ENCODE data around the gene GALNT16. TPM values are rescaled to one million over a fixed set of nuclear protein-coding genes. Genes with fewer than 3 reads are reported as not detected.
A peak's percentile ranks its signal among the peaks of the same experiment; 100 is the strongest.

The GALNT16 gene
- total RNA-seq, 1 experiment from 2014 or later, result 3.8 TPM

DNA sequence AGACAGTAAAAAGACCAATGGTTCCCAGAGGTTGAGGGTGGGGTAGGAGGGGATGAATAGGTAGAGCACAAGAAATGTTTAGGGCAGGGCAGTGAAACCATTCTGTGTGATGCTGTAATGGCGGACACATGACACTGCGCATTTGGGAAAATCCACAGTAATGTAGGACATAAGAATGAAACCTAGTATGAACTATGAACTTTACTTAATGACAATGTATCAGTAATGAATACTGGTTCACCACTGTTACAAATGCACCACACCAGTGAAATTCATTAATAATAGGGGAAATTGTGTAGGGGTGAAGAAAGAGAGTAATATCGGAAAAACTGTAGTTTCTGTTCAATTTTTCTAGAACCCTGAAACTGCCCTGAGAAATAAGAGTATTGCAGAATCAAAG is 132.5 kb downstream of the GALNT16 start:
- H3K4me1 Mint-ChIP-seq (ENCODE audit: low read depth, unreplicated experiment), result no peaks in the 10 kb centered on the region
- no TSS peak for BruUV-seq (replicated peaks)
- DNase-seq, result no peak
- no peaks in the 10 kb centered on the region for H3K9me3 Mint-ChIP-seq (ENCODE audit: unreplicated experiment)
- no peaks in the 10 kb centered on the region; the same call in 1 of the 2 replicates for H3K36me3 ChIP-seq (ENCODE audit: control insufficient read depth, insufficient read depth, low read length)
- H3K4me1 ChIP-seq, result peaks cover 3% of the 10 kb centered on the region; the same call in 1 of the 2 replicates
- no peaks in the 10 kb centered on the region for H3K27me3 Mint-ChIP-seq (ENCODE audit: insufficient read depth, unreplicated experiment)
- H3K27me3 ChIP-seq (replicated peaks; ENCODE audit: control insufficient read depth, insufficient read depth, low read length), result no peaks in the 10 kb centered on the region
- H3K36me3 Mint-ChIP-seq (ENCODE audit: insufficient read depth, unreplicated experiment), result peaks cover 97% of the 10 kb centered on the region
- H3K27ac Mint-ChIP-seq (ENCODE audit: unreplicated experiment), result peak overlapping the region; percentile 39
- ChIA-PET CTCF (no interaction called here), POLR2A (no interaction called here)
- no peak for TF ChIP-seq CTCF (IDR thresholded peaks at IDR 0.05; ENCODE audit: insufficient read depth in 1 of 2, low read depth in 1 of 2, low read length in 1 of 2, severe bottlenecking in 1 of 2, unreplicated experiment in 1 of 2)
- no peaks in the 10 kb centered on the region for H3K9me3 ChIP-seq
- intact Hi-C loops (cut with micrococcal nuclease; ENCODE audit: unreplicated experiment), result no loop called here
- no peak overlapping the region for H3K4me3 Mint-ChIP-seq (ENCODE audit: unreplicated experiment)
- H3K4me3 ChIP-seq (ENCODE audit: low read depth, low read length), result no peak overlapping the region

- no peak for TF ChIP-seq CTCF (IDR thresholded peaks at IDR 0.05; ENCODE audit: insufficient read depth in 1 of 2, low read depth in 1 of 2, low read length in 1 of 2, severe bottlenecking in 1 of 2, unreplicated experiment in 1 of 2)
- BruUV-seq (replicated peaks), result no TSS peak
- H3K36me3 ChIP-seq (ENCODE audit: control insufficient read depth, insufficient read depth, low read length), result no peaks in the 10 kb centered on the region; the same call in none of the 2 replicates
These were observed 136.0 kb downstream of the GALNT16 start for GRCh38 chr14:69395929-69396328.

GRCh38 chr14:69398053-69398817 is 138.3 kb downstream of the GALNT16 start, which contains the start of the genes ERH and SLC39A9:
Gene ERH, minus strand, starts transcription at chr14:69398299. Its CDS starts 66 bp downstream, at chr14:69398233.
Gene SLC39A9, plus strand, starts transcription at chr14:69398692. Its CDS starts 678 bp downstream, at chr14:69399370.
- Histone ChIP-seq H3K27me3 (replicated peaks; ENCODE audit: control insufficient read depth, insufficient read depth, low read length) (no peaks in the 10 kb centered on the region), H3K4me3 (ENCODE audit: low read depth, low read length) (peak within 1 kb of the TSS; percentile 74), H3K9me3 (no peaks in the 10 kb centered on the region), H3K4me1 (peaks cover 3% of the 10 kb centered on the region; the same call in 1 of the 2 replicates), H3K36me3 (ENCODE audit: control insufficient read depth, insufficient read depth, low read length) (no peaks in the 10 kb centered on the region; the same call in none of the 2 replicates)
- peaks cover 55% of the 10 kb centered on the region for H3K36me3 Mint-ChIP-seq (ENCODE audit: insufficient read depth, unreplicated experiment)
- H3K9me3 Mint-ChIP-seq (ENCODE audit: unreplicated experiment), result no peaks in the 10 kb centered on the region
- intact Hi-C loops (cut with micrococcal nuclease; ENCODE audit: unreplicated experiment), result loop anchor here (1.0 to 5.0 kb wide), 4 partner anchors 64 to 369 kb away; partner anchors contain the start of gene SRSF5
- peaks cover 9% of the 10 kb centered on the region for H3K4me1 Mint-ChIP-seq (ENCODE audit: low read depth, unreplicated experiment)
- BruUV-seq (replicated peaks), result no TSS peak
- peak within 1 kb of the TSS; percentile 92 for H3K4me3 Mint-ChIP-seq (ENCODE audit: unreplicated experiment)
- no peak for TF ChIP-seq CTCF (IDR thresholded peaks at IDR 0.05; ENCODE audit: insufficient read depth in 1 of 2, low read depth in 1 of 2, low read length in 1 of 2, severe bottlenecking in 1 of 2, unreplicated experiment in 1 of 2)
- H3K27ac Mint-ChIP-seq (ENCODE audit: unreplicated experiment), result peak within 1 kb of the TSS; percentile 98
- peak; percentile 93 to 95 for DNase-seq
- no peaks in the 10 kb centered on the region for H3K27me3 Mint-ChIP-seq (ENCODE audit: insufficient read depth, unreplicated experiment)
- CTCF ChIA-PET, result interaction anchor here (0.9 to 1.5 kb wide), 3 partner anchors 62 to 135 kb away, joined by 3 to 6 read pairs (median 6); no protein-coding TSS in a partner anchor
- POLR2A ChIA-PET, result interaction anchor here (0.6 to 1.4 kb wide), 7 partner anchors 13 to 419 kb away, joined by 3 to 7 read pairs (median 4); no protein-coding TSS in a partner anchor

More at GRCh38 chr14:69395929-69396328, 136.0 kb downstream of the GALNT16 start:
- Histone ChIP-seq H3K4me3 (ENCODE audit: low read depth, low read length) (no peak overlapping the region), H3K4me1 (peaks cover 3% of the 10 kb centered on the region; the same call in 1 of the 2 replicates), H3K27me3 (replicated peaks; ENCODE audit: control insufficient read depth, insufficient read depth, low read length) (no peaks in the 10 kb centered on the region), H3K9me3 (no peaks in the 10 kb centered on the region)
- Mint-ChIP-seq H3K9me3 (ENCODE audit: unreplicated experiment) (no peaks in the 10 kb centered on the region), H3K27me3 (ENCODE audit: insufficient read depth, unreplicated experiment) (no peaks in the 10 kb centered on the region), H3K4me3 (ENCODE audit: unreplicated experiment) (no peak overlapping the region), H3K36me3 (ENCODE audit: insufficient read depth, unreplicated experiment) (peaks cover 78% of the 10 kb centered on the region), H3K27ac (ENCODE audit: unreplicated experiment) (no peak overlapping the region), H3K4me1 (ENCODE audit: low read depth, unreplicated experiment) (peaks cover 9% of the 10 kb centered on the region)
- no peak for DNase-seq
- intact Hi-C loops (cut with micrococcal nuclease; ENCODE audit: unreplicated experiment), result loop anchor here (5.0 kb wide), 1 partner anchor 66 kb away; no protein-coding TSS in a partner anchor
- ChIA-PET POLR2A (no interaction called here), CTCF (no interaction called here)
